ENCODE measurements around the gene RBM33.
A peak's percentile ranks its signal among the peaks of the same experiment; 100 is the strongest.

Gene RBM33

GRCh38 chr7:155752756-155753445 lies 108.4 kb downstream of the RBM33 start:
- DNase-seq: no peak

- DNase-seq: no peak
Measured at GRCh38 chr7:155753446-155753965, 109.0 kb downstream of the RBM33 start.

DNA sequence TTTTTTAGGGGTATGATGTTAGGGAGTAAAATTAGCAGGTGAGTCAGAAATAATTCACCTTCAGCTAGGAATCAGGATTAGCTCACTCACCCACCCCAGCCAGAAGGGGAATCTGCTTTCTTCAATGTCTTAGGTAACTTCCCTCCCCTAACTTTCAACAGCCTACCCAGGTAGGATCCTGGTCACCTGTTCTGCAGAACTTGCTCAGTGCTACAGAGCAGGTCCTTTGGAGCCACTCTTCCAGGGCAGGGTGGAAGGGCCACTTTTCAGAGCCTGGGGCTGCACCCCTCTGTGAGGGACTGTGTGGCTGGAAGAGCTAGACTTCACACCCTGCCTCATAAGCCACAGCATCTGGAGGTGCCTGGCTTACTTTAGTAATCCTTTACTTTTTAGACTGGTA lies 109.7 kb downstream of the RBM33 start:
- no peak for DNase-seq

GRCh38 chr7:155755026-155755425 lies 110.6 kb downstream of the RBM33 start:
- no peak for DNase-seq

DNA sequence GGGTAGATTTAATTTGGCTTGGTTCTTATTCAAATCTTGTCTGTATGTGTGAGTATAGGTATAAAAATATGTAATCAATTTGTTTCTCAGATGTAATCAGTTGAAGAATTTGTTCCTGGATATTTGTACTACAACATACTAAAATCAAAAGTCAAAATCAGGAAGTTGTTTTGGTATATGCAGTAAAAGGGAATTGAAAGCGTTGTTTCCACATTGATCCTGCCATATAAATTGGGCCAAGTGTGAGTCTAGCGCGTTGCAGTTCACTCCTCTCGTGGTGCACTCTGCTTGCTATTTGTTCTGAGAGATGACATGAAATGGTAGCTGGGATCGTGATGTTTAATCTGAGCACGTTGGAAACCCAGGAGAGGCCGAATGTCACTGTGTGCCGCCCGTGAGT lies 111.9 kb downstream of the RBM33 start:
- no peak for DNase-seq

GRCh38 chr7:155758348-155758747 lies 113.9 kb downstream of the RBM33 start:
- DNase-seq: no peak

DNA sequence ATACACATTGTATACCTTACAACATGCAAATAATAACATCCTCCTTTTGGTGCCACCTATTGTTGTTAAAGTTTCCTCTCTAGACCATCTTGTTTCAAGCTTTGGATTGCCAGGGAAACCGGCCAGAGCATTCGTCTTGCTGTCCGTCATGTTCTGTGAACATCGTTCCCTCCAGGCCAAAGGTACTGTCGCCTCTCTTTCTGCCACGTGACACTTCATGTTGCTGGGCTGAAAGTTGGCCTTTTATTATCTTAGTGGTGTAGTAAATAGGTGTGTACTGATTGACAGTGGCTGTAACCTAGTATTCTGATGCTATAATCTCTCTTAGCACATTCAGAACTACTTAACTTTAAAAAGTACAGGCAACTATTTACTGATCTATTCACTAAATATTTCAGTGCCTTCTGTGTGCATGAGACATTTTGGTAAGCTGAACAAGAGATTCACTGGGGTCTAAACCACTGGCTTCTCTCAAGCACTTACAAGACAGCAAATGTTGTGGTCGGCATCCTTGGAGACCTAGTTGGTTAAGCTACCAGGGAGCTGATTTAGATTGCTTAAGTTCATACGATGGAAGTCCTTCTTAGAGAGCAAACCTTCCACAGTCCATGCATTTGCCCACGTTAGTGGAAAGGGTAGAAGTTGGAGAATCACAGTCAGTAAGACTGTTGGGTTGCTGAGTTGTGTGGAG lies 115.4 kb downstream of the RBM33 start:
- DNase-seq: no peak

GRCh38 chr7:155761162-155761561 lies 116.7 kb downstream of the RBM33 start:
- DNase-seq: no peak

- DNase-seq: no peak
Measured at GRCh38 chr7:155762036-155762435, 117.6 kb downstream of the RBM33 start.

- no peak for DNase-seq
Measured at GRCh38 chr7:155762655-155763054, 118.2 kb downstream of the RBM33 start.

DNA sequence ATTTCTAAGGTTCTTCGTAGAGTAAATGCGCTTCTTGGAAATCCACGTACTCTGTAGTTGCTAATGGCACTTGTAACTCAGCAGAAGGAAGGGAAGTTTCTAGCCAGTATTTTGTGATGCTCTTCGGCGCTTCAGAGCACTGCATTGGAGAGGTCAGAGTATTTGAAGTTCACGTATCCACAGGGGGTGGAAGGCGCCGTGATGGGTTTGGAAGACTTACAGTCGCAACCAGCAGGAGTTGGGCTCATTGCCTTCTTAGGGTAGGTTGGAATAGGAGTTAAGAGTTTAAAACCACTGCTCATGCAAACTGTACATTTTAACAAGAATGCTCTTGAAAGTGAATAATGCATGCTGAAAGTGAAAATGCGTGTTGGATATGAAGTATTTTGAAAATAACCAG lies 118.7 kb downstream of the RBM33 start:
- DNase-seq: no peak

- DNase-seq: peak; percentile 51
Measured at GRCh38 chr7:155763691-155764437, 119.4 kb downstream of the RBM33 start.

DNA sequence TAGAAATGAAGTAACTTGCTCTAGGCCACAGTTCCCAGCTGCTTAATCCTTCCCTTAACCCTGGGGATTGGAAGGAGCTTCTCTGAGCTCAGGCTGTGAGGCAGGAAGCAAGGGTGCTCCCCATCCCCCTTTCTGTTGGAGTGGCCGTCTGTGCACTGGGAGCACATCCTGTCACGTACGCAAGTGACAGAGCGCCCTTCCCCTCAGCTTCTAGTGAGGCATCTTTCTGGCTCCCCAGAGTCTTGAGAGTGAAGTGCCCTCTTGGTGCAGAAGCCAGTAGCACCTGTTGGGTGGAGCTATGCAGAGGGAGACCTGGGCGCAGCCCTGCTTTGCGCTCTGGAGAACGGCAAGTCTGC lies 120.0 kb downstream of the RBM33 start:
- DNase-seq: no peak

- no peak for DNase-seq
Measured at GRCh38 chr7:155765458-155765857, 121.0 kb downstream of the RBM33 start.

GRCh38 chr7:155766386-155766785 lies 121.9 kb downstream of the RBM33 start:
- DNase-seq: no peak

DNA sequence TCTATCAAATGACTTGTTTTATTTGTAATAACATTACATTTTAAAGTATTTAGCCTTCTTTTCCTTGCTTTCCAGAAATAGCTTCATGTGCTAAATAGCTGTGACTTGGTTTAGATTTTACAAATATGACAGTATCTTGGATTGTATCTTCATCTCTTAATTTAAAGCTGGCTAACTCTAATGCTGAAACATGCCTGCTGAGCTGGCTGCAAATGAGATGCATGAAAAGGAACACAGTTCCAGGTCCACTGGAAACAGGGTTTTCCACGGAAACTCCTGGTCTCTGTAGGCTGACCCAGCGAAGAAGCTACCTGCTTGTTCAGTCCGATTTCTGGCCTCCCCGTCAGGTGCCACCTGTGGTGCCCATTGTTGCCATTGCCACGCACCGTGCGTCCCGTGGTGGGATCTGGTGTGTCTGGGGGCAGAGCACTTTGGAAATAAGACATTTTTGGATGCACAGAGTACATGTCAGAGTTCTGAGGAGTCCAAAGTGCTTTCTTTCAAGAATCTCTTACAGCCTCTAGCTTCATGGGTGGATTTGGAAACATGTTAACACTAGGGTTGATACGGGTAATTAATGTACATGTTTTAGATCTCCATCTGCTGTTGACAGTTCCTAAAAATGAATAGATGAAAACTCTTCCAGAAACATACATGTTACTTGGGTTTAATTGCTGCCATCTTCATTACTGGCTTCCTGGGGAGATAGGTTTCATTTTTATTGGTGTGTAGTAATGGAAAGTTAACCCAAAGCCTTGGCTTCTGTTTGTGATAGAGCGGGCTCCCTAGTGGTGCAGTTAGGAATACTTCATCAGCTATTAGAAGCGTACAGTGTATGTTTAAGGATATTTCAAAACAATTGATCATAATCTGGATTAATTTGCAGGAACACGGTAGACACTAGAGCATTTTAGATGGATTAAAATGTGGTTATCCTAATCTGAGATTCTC lies 122.8 kb downstream of the RBM33 start:
- DNase-seq: no peak

- no peak for DNase-seq
Measured at GRCh38 chr7:155769701-155770100, 125.2 kb downstream of the RBM33 start.

DNA sequence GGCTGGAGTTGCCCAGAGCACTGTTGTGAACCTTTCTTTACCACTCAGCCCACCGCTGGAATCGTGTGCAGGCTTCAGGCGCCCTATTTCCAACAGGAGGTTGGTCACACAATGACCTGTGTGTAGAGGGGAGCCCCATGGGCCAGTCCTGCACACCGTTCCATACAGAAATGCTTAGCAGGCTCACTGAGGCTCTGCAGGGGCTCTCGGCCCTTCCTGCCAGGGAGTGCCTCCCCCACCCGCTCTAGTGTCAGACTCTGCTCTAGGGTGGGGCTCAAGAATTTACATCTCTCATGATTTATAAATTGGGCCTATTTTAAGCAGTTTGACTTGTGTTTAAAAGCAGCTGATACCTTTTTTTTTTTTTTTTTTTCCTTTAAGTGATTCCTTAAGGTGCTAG lies 125.8 kb downstream of the RBM33 start:
- no peak for DNase-seq

DNA sequence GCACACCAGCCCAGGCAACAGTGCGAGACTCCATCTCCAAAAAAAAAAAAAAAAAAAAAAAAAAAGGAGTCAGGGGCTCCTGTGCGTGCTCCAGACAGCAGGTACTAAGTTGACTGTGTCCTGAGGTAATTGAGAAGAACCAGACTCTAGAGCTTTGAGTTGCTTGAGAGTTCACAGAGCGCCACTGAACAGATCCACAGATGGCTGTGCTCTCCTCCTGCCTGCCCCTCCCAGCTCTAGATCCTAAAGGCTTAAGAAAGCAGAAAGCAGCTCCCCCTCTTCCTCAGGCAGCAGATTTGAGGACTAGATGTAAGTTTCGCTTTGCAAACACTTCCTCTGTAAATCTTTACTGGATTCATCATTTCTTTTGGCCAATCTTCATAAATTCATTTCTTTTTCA lies 129.1 kb downstream of the RBM33 start:
- no peak for DNase-seq

DNA sequence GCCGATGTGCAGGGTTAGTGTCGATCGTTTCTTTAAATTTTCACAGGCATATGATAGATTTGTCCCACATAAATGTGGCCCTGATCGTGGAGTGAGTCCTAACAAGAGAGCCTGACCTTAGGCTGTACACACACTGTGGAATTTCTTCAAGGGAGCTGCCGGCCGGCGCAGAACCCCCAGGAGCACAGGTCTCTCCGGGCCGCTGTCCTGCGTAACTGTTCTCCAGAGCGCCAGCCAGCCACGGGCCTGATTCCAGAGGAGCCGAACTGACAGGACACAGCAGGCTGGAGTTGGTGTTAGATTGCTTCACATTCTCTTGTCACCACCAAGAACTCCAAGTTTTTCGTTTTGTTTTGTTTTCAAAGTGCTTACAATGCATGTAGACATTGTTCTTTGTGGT lies 130.5 kb downstream of the RBM33 start:
- no peak for DNase-seq

DNA sequence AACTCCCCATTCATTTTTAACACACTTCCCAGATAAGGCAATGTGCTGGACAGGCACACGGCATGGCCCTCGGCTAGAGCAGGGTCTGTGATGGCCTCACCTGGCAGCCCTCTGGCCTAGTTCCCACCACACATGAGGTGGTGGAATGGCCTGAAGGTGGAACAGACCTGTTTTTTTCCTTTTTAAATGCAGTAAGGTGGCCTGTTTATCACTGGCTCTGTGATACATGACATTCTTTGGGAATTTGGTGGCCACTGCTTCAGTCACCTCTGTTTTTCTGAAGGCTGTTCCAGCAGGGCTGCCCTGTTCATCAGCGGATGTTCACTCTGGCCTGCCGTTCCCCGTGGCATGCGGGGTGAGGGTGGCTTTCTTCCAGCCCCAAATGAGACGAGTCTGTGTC lies 131.2 kb downstream of the RBM33 start:
- no peak for DNase-seq

GRCh38 chr7:155776606-155777005 lies 132.1 kb downstream of the RBM33 start:
- DNase-seq: no peak

GRCh38 chr7:155778349-155778748 lies 133.9 kb downstream of the RBM33 start:
- no peak for DNase-seq

Measured in activated CD4-positive, CD25-positive, alpha-beta regulatory T cell treated with anti-CD3 and anti-CD28 coated beads, Interleukin-2, amount 50 U/mL, for 72 hours (primary cell).